Kasumi-1 (cell line): Measurements from ENCODE around the gene GBP3.
"Not testable (repeated sequence)": the region's sequence is repeated elsewhere in the genome, so short reads cannot be mapped to it uniquely, and the experiment has no call there.

Source experiments
- DNase-seq, 2 experiments: peaks; one replicate each; lab custom pipeline; 2025; lab: John Stamatoyannopoulos, UW

The GBP3 gene

GRCh38 chr1:89022167-89022959, at the start of gene GBP3:
GBP3 (minus strand) TSS chr1:89022866; CDS start chr1:89020721, 2,145 bp downstream.
- DNase-seq = peak; percentile 62 to 80

- no peak for DNase-seq
Observed at GRCh38 chr1:89070509-89070908, 47.8 kb upstream of the GBP3 start.

- DNase-seq = no peak
Observed at GRCh38 chr1:89069951-89070350, 47.3 kb upstream of the GBP3 start.

- no peak for DNase-seq
Observed at GRCh38 chr1:89068291-89068690, 45.6 kb upstream of the GBP3 start.

GRCh38 chr1:89065079-89065868, 42.6 kb upstream of the GBP3 start, which contains the start of gene GBP1:
GBP1 (minus strand) TSS chr1:89065208; CDS start chr1:89063234, 1,974 bp downstream.
- DNase-seq = no peak

- no peak for DNase-seq
Observed at GRCh38 chr1:89064632-89065031, 42.0 kb upstream of the GBP3 start.

- no peak for DNase-seq
Observed at GRCh38 chr1:89063094-89063493, 40.4 kb upstream of the GBP3 start.

- no peak for DNase-seq
Observed at GRCh38 chr1:89060091-89060490, 37.4 kb upstream of the GBP3 start.

- DNase-seq = no peak
Observed at GRCh38 chr1:89051955-89052312, 29.3 kb upstream of the GBP3 start.

GRCh38 chr1:89051300-89051954, 28.8 kb upstream of the GBP3 start:
- no peak for DNase-seq

GRCh38 chr1:89050649-89051033, 28.0 kb upstream of the GBP3 start:
- DNase-seq = no peak

GRCh38 chr1:89049901-89050648, 27.4 kb upstream of the GBP3 start:
- not testable (repeated sequence) for DNase-seq

GRCh38 chr1:89049187-89049586, 26.5 kb upstream of the GBP3 start:
- DNase-seq = not testable (repeated sequence)

GRCh38 chr1:89047734-89048133, 25.1 kb upstream of the GBP3 start:
- DNase-seq = no peak

GRCh38 chr1:89046318-89047183, 23.9 kb upstream of the GBP3 start:
- DNase-seq = not testable (repeated sequence)

- no peak for DNase-seq
Observed at GRCh38 chr1:89044970-89045721, 22.5 kb upstream of the GBP3 start.

- no peak for DNase-seq
Observed at GRCh38 chr1:89043940-89044339, 21.3 kb upstream of the GBP3 start.

GRCh38 chr1:89042491-89042890, 19.8 kb upstream of the GBP3 start:
- DNase-seq = no peak

GRCh38 chr1:89041721-89042120, 19.1 kb upstream of the GBP3 start:
- DNase-seq = no peak

GRCh38 chr1:89041119-89041641, 18.5 kb upstream of the GBP3 start:
- DNase-seq = no peak
